GM12878 (cell line): ENCODE data around the gene CCRL2. TPM values are rescaled to one million over a fixed set of nuclear protein-coding genes. Genes with fewer than 3 reads are reported as not detected.

Source experiments
- ATAC-seq: fragments of 200-7000 bp; cut with Tn5 transposase; 3 replicates; pipeline ENCODE4 v1.9.1; 2020; ENCODE audit warnings: mild to moderate bottlenecking, moderate library complexity
- BruUV-seq: library from RNA; stranded (reverse); fragments of 400-500 nt; replicated peaks from 2 replicates; lab custom pipeline; 2021; lab: Mats Ljungman, UMichigan
- CTCF ChIA-PET: fragments of 300-600 bp; sonication (Branson Sonifier 250); formaldehyde crosslinking; extraction: SDS; loops from one replicate; lab custom pipeline; 2021; ENCODE audit warnings: inconsistent platforms; lab: Yijun Ruan, JAX
- POLR2A ChIA-PET: fragments of 350-600 bp; formaldehyde crosslinking; extraction: SDS; loops from one replicate; lab custom pipeline; 2021; ENCODE audit warnings: inconsistent platforms; lab: Charles Lee
- RAD21 ChIA-PET: fragments of 300-600 bp; sonication (Branson Sonifier 250); formaldehyde crosslinking; loops from one replicate; lab custom pipeline; 2023; ENCODE audit warnings: antibody characterized with exemption; ENCODE audit not compliant: unreplicated experiment; lab: Charles Lee
- SMC1A ChIA-PET: fragments of 300-600 bp; sonication (Branson Sonifier 250); formaldehyde crosslinking; loops from one replicate; lab custom pipeline; 2023; ENCODE audit not compliant: unreplicated experiment, uncharacterized antibody; lab: Charles Lee
- DNase-seq: peaks from one replicate; pipeline ENCODE4 v3.0.0-alpha.2; 2011; ENCODE audit warnings: low read depth, low spot score
- FAIRE-seq: peaks from 3 replicates; lab custom pipeline; 2011; peaks lifted over from hg19 to GRCh38; lab: Jason Lieb, UNC
- H2AFZ ChIP-seq: 2 replicates; pipeline ENCODE4 v1.6.0; 2011; ENCODE audit warnings: low read depth, low read length, control low read depth; ENCODE audit not compliant: control insufficient read depth
- H3K27ac ChIP-seq: 2 replicates; pipeline ENCODE4 v1.5.1; 2011; ENCODE audit warnings: control low read depth; ENCODE audit not compliant: control insufficient read depth, insufficient read depth
- H3K27me3 ChIP-seq, 2 experiments: replicated peaks in 1 of 2; 2 replicates each; pipeline versions ENCODE4 v1.6.0 to v1.6.1; 2011; ENCODE audit warnings: low read length in 1 of 2; ENCODE audit not compliant: control insufficient read depth in 2 of 2, insufficient read depth in 2 of 2
- H3K36me3 ChIP-seq, 2 experiments: 2 replicates each; pipeline ENCODE4 v1.5.1; 2011; ENCODE audit warnings: low read length in 1 of 2; ENCODE audit not compliant: control insufficient read depth in 2 of 2, insufficient read depth in 2 of 2
- H3K4me1 ChIP-seq: 2 replicates; pipeline ENCODE4 v1.6.1; 2011; ENCODE audit warnings: mild to moderate bottlenecking, low read length, moderate library complexity, mixed read lengths; ENCODE audit not compliant: control insufficient read depth, insufficient read depth
- H3K4me2 ChIP-seq: 2 replicates; pipeline ENCODE4 v1.6.0; 2011; ENCODE audit warnings: control low read depth; ENCODE audit not compliant: control insufficient read depth, insufficient read depth
- H3K4me3 ChIP-seq: fragments of 200-600 bp; sonication (generic); 2 replicates; pipeline ENCODE4 v1.5.1; 2016
- H3K79me2 ChIP-seq: 2 replicates; pipeline ENCODE4 v1.6.0; 2011; ENCODE audit warnings: low read length; ENCODE audit not compliant: control insufficient read depth, insufficient read depth
- H3K9ac ChIP-seq: 2 replicates; pipeline ENCODE4 v1.8.0; 2011; ENCODE audit warnings: low read length, control low read depth, mixed read lengths; ENCODE audit not compliant: control insufficient read depth, insufficient read depth
- H3K9me3 ChIP-seq: replicated peaks from 3 replicates; pipeline ENCODE4 v1.5.1; 2011; ENCODE audit warnings: mild to moderate bottlenecking, low read length; ENCODE audit not compliant: control insufficient read depth, insufficient read depth
- H4K20me1 ChIP-seq: 2 replicates; pipeline ENCODE4 v1.6.0; 2011; ENCODE audit not compliant: control insufficient read depth, insufficient read depth
- HDGF ChIP-seq: fragments of 450-650 bp; IDR thresholded peaks from 2 replicates; pipeline ENCODE4 v1.6.1; 2016; ENCODE audit warnings: antibody characterized with exemption
- MEF2A ChIP-seq: IDR thresholded peaks from 2 replicates; pipeline ENCODE4 v1.6.1; 2011; ENCODE audit warnings: low read depth, mild to moderate bottlenecking, low read length, moderate library complexity; ENCODE audit not compliant: insufficient read depth
- POLR2AphosphoS2 ChIP-seq: IDR thresholded peaks from 2 replicates; pipeline ENCODE4 v1.6.1; 2011; ENCODE audit warnings: low read depth, mild to moderate bottlenecking, low read length, improper control_type of control experiment, moderate library complexity
- POU2F2 ChIP-seq: IDR thresholded peaks from 3 replicates; pipeline ENCODE4 v1.6.1; 2011; ENCODE audit warnings: low read depth, mild to moderate bottlenecking, low read length, borderline replicate concordance
- RBBP5 ChIP-seq: fragments of 200-600 bp; sonication (generic); conservative IDR thresholded peaks from 2 replicates; pipeline ENCODE4 v1.6.1; 2016
- REST ChIP-seq: IDR thresholded peaks from 2 replicates; pipeline ENCODE4 v1.6.1; 2012; ENCODE audit warnings: mild to moderate bottlenecking, low read depth, low read length
- SIX5 ChIP-seq: IDR thresholded peaks from 2 replicates; pipeline ENCODE4 v1.6.1; 2011; ENCODE audit warnings: mild to moderate bottlenecking, low read depth, low read length, moderate library complexity; ENCODE audit not compliant: severe bottlenecking
- ZNF384 ChIP-seq: IDR thresholded peaks from 2 replicates; pipeline ENCODE4 v1.6.1; 2012; ENCODE audit warnings: low read depth, mild to moderate bottlenecking, low read length, improper control_type of control experiment, borderline replicate concordance
- WGBS: methylation state at CpG from one replicate; pipeline ENCODE4 v1.1.6; 2016; ENCODE audit warnings: low lambda C conversion rate; ENCODE audit not compliant: insufficient replicate concordance, insufficient coverage; ENCODE audit errors: missing lambda C conversion rate; 5-methylcytosine and 5-hydroxymethylcytosine counted together
- in situ Hi-C: fragments of 300-500 bp; cut with MboI; formaldehyde crosslinking; loops from 9 replicates; pipeline ENCODE4 v1.14.3; 2018; ENCODE audit warnings: mixed read lengths
- intact Hi-C: fragments of 100-400 bp; cut with micrococcal nuclease; formaldehyde crosslinking; loops from one replicate; pipeline ENCODE4 v1.14.2; 2022; ENCODE audit not compliant: unreplicated experiment
- polyA plus RNA-seq, 11 experiments: library from polyadenylated mRNA; depleted of rRNA in 4 of 11; unstranded in 6 of 11; stranded (reverse) in 5 of 11; fragments of >200 nt; fragmentation: Nextera tagmentation in 4 of 11; fragmentation: Illumina TruSeq in 1 of 11; extraction: Ambion mirVana in 4 of 11; extraction: Trizol in 1 of 11; gene quantifications; 1 replicate in 1 of 11; 2 replicates in 10 of 11; pipeline versions ENCODE4 v1.2.1 to v1.2.3, GENCODE V29; 2011 to 2016; ENCODE audit warnings: inconsistent platforms in 2 of 11, missing spikeins in 2 of 11, low read depth in 1 of 11
- total RNA-seq, 4 experiments: library from RNA; depleted of rRNA in 3 of 4; stranded (reverse); fragments of >200 nt in 3 of 4; fragmentation: Illumina TruSeq in 1 of 4; extraction: Trizol in 1 of 4; gene quantifications; 2 replicates each; pipeline versions ENCODE4 v1.2.1 to v1.2.3, GENCODE V29; 2013 to 2021
- TF ChIP-seq, protein P1 (sequence below): fragments of 450-650 bp; IDR thresholded peaks from 2 replicates; pipeline ENCODE4 v1.6.1; 2017; ENCODE audit warnings: low read depth, mild to moderate bottlenecking, moderate library complexity
- TF ChIP-seq, protein P2 (sequence below): fragments of 450-650 bp; conservative IDR thresholded peaks from 2 replicates; pipeline ENCODE4 v1.6.1; 2017; ENCODE audit warnings: mild to moderate bottlenecking, moderate library complexity
- TF ChIP-seq, protein P3 (sequence below): fragments of 450-650 bp; IDR thresholded peaks from 2 replicates; pipeline ENCODE4 v1.6.1; 2018; ENCODE audit warnings: mild to moderate bottlenecking, low read depth, moderate library complexity; ENCODE audit not compliant: partially characterized antibody

The CCRL2 gene
- total and polyA plus RNA-seq, 10 of the 15 experiments (the other 5 are each of a cell fraction or from before 2014, with no cell fraction given) = 0.04 to 2.5 (median 1.8) TPM

- DNase-seq (no peak), FAIRE-seq (no peak), ATAC-seq (no peak)
- no TSS peak for BruUV-seq
- ChIA-PET POLR2A (no interaction called here), RAD21 (no interaction called here), CTCF (interaction anchor here (1.1 to 1.3 kb wide), 2 partner anchors 23 to 138 kb away, joined by 3 read pairs; no protein-coding TSS in a partner anchor), SMC1A (interaction anchor here (0.6 to 1.2 kb wide), 2 partner anchors 20 to 84 kb away, joined by 3 read pairs; no protein-coding TSS in a partner anchor)
- Histone ChIP-seq H3K27me3 (no peaks in the 10 kb centered on the region), H3K79me2 (no peaks in the 10 kb centered on the region), H3K27ac (no peak overlapping the region), H3K4me3 (no peak overlapping the region), H4K20me1 (no peaks in the 10 kb centered on the region), H3K9ac (no peak overlapping the region), H3K9me3 (no peaks in the 10 kb centered on the region; the same call in 1 of the 3 replicates), H3K36me3 (no peaks in the 10 kb centered on the region), H3K4me1 (peaks cover 9% of the 10 kb centered on the region), H3K4me2 (no peak overlapping the region), H2AFZ (no peak overlapping the region)
- TF ChIP-seq POU2F2 (no peak), REST (no peak), MEF2A (no peak), HDGF (no peak), SIX5 (no peak), RBBP5 (no peak), POLR2AphosphoS2 (no peak), ZNF384 (no peak)
- TF ChIP-seq, protein P1, sequence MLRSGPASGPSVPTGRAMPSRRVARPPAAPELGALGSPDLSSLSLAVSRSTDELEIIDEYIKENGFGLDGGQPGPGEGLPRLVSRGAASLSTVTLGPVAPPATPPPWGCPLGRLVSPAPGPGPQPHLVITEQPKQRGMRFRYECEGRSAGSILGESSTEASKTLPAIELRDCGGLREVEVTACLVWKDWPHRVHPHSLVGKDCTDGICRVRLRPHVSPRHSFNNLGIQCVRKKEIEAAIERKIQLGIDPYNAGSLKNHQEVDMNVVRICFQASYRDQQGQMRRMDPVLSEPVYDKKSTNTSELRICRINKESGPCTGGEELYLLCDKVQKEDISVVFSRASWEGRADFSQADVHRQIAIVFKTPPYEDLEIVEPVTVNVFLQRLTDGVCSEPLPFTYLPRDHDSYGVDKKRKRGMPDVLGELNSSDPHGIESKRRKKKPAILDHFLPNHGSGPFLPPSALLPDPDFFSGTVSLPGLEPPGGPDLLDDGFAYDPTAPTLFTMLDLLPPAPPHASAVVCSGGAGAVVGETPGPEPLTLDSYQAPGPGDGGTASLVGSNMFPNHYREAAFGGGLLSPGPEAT = no peak
- TF ChIP-seq, protein P2, sequence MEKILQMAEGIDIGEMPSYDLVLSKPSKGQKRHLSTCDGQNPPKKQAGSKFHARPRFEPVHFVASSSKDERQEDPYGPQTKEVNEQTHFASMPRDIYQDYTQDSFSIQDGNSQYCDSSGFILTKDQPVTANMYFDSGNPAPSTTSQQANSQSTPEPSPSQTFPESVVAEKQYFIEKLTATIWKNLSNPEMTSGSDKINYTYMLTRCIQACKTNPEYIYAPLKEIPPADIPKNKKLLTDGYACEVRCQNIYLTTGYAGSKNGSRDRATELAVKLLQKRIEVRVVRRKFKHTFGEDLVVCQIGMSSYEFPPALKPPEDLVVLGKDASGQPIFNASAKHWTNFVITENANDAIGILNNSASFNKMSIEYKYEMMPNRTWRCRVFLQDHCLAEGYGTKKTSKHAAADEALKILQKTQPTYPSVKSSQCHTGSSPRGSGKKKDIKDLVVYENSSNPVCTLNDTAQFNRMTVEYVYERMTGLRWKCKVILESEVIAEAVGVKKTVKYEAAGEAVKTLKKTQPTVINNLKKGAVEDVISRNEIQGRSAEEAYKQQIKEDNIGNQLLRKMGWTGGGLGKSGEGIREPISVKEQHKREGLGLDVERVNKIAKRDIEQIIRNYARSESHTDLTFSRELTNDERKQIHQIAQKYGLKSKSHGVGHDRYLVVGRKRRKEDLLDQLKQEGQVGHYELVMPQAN = no peak
- TF ChIP-seq, protein P3, sequence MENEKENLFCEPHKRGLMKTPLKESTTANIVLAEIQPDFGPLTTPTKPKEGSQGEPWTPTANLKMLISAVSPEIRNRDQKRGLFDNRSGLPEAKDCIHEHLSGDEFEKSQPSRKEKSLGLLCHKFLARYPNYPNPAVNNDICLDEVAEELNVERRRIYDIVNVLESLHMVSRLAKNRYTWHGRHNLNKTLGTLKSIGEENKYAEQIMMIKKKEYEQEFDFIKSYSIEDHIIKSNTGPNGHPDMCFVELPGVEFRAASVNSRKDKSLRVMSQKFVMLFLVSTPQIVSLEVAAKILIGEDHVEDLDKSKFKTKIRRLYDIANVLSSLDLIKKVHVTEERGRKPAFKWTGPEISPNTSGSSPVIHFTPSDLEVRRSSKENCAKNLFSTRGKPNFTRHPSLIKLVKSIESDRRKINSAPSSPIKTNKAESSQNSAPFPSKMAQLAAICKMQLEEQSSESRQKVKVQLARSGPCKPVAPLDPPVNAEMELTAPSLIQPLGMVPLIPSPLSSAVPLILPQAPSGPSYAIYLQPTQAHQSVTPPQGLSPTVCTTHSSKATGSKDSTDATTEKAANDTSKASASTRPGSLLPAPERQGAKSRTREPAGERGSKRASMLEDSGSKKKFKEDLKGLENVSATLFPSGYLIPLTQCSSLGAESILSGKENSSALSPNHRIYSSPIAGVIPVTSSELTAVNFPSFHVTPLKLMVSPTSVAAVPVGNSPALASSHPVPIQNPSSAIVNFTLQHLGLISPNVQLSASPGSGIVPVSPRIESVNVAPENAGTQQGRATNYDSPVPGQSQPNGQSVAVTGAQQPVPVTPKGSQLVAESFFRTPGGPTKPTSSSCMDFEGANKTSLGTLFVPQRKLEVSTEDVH = no peak
- intact Hi-C loops = no loop called here
- WGBS = 51% methylated on average over 5 of the region's 5 CpGs
- in situ Hi-C loops = no loop called here
These were observed 6.2 kb upstream of the CCRL2 start for GRCh38 chr3:46400846-46401245.
